GM10248 (cell line): ENCODE measurements around the gene PLXNC1.

Experiments used
- CTCF ChIA-PET: fragments of 300-600 bp; sonication (Branson Sonifier 250); formaldehyde crosslinking; extraction: SDS; loops from one replicate; lab custom pipeline; 2021; ENCODE audit warnings: antibody characterized with exemption; lab: Yijun Ruan, JAX
- POLR2A ChIA-PET: fragments of 350-650 bp; sonication (Branson Sonifier 250); formaldehyde crosslinking; extraction: SDS; loops from one replicate; lab custom pipeline; 2020; ENCODE audit warnings: antibody characterized with exemption; lab: Yijun Ruan, JAX
- DNase-seq: peaks from one replicate; pipeline ENCODE4 v3.0.0; 2012; ENCODE audit errors: extremely low spot score
- CTCF ChIP-seq: IDR thresholded peaks from 2 replicates; pipeline ENCODE4 v1.5.1; 2012; ENCODE audit warnings: mild to moderate bottlenecking, low read depth; ENCODE audit errors: extremely low read depth, missing control alignments, control extremely low read depth

Gene PLXNC1

GRCh38 chr12:94219622-94220302 is 71.4 kb downstream of the PLXNC1 start:
- no peak for TF ChIP-seq CTCF
- ChIA-PET CTCF (interaction anchor here (1.0 to 1.4 kb wide), 3 partner anchors 20 to 78 kb away, joined by 3 read pairs; no protein-coding TSS in a partner anchor), POLR2A (interaction anchor here (1.1 kb wide), 1 partner anchor 12 kb away, joined by 4 read pairs; no protein-coding TSS in a partner anchor)
- DNase-seq = no peak

GRCh38 chr12:94220804-94221203 is 72.4 kb downstream of the PLXNC1 start:
- ChIA-PET CTCF (interaction anchor here (1.0 to 1.8 kb wide), 4 partner anchors 10 to 79 kb away, joined by 3 to 10 read pairs (median 4); no protein-coding TSS in a partner anchor), POLR2A (interaction anchor here (1.1 kb wide), 1 partner anchor 13 kb away, joined by 4 read pairs; no protein-coding TSS in a partner anchor)
- TF ChIP-seq CTCF = no peak
- no peak for DNase-seq

GRCh38 chr12:94222351-94223084 is 74.1 kb downstream of the PLXNC1 start:
- TF ChIP-seq CTCF = no peak
- ChIA-PET CTCF (interaction anchor here (1.0 to 1.9 kb wide), 3 partner anchors 11 to 40 kb away, joined by 3 to 10 read pairs (median 4); no protein-coding TSS in a partner anchor), POLR2A (no interaction called here)
- DNase-seq = no peak

GRCh38 chr12:94223842-94224241 is 75.5 kb downstream of the PLXNC1 start:
- ChIA-PET CTCF (interaction anchor here (1.1 to 1.9 kb wide), 3 partner anchors 10 to 78 kb away, joined by 3 to 4 read pairs (median 3); no protein-coding TSS in a partner anchor), POLR2A (no interaction called here)
- no peak for DNase-seq
- TF ChIP-seq CTCF = no peak

GRCh38 chr12:94225506-94225905 is 77.1 kb downstream of the PLXNC1 start:
- DNase-seq = no peak
- TF ChIP-seq CTCF = no peak
- ChIA-PET CTCF (interaction anchor here (0.6 to 1.4 kb wide), 3 partner anchors 17 to 810 kb away, joined by 3 to 5 read pairs (median 3); no protein-coding TSS in a partner anchor), POLR2A (no interaction called here)

- POLR2A ChIA-PET = no interaction called here
- no peak for TF ChIP-seq CTCF
- no peak for DNase-seq
- CTCF ChIA-PET = interaction anchor here (0.6 to 1.4 kb wide), 3 partner anchors 18 to 809 kb away, joined by 3 to 5 read pairs (median 3); no protein-coding TSS in a partner anchor
Observed at GRCh38 chr12:94225947-94226630, 77.7 kb downstream of the PLXNC1 start.
